ENCODE data around the gene RAG2. TPM values are rescaled to one million over a fixed set of nuclear protein-coding genes. Genes with fewer than 3 reads are reported as not detected.

RAG2 gene
- total and polyA plus RNA-seq, 8 donors = not detected

- Histone ChIP-seq H3K4me1 (peaks cover 4 to 9% (median 5%) of the 10 kb centered on the region in 3 donors), H3K4me3 (no peak overlapping the region), H3K27ac (peak overlapping the region in 1 of 4 donors; percentile 43), H3K9me3 (no peaks in the 10 kb centered on the region), H3K36me3 (no peaks in the 10 kb centered on the region), H3K27me3 (no peaks in the 10 kb centered on the region)
- 76 to 82% methylated on average over 5 of the region's 5 CpGs for WGBS, 2 donors
- peak in 3 of 4 donors; percentile 8 to 27 (median 10) for ATAC-seq
- FAIRE-seq = no peak
- intact Hi-C loops (cut with DNase I) = no loop called here
- TF ChIP-seq, protein P1, sequence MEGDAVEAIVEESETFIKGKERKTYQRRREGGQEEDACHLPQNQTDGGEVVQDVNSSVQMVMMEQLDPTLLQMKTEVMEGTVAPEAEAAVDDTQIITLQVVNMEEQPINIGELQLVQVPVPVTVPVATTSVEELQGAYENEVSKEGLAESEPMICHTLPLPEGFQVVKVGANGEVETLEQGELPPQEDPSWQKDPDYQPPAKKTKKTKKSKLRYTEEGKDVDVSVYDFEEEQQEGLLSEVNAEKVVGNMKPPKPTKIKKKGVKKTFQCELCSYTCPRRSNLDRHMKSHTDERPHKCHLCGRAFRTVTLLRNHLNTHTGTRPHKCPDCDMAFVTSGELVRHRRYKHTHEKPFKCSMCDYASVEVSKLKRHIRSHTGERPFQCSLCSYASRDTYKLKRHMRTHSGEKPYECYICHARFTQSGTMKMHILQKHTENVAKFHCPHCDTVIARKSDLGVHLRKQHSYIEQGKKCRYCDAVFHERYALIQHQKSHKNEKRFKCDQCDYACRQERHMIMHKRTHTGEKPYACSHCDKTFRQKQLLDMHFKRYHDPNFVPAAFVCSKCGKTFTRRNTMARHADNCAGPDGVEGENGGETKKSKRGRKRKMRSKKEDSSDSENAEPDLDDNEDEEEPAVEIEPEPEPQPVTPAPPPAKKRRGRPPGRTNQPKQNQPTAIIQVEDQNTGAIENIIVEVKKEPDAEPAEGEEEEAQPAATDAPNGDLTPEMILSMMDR (IDR thresholded peaks at IDR 0.05) = no peak
- no peak for DNase-seq
Observed at GRCh38 chr11:36628141-36628540, 30.1 kb upstream of the RAG2 start.

- no peak for ATAC-seq
- Histone ChIP-seq H3K27ac (no peak overlapping the region), H3K9me3 (no peaks in the 10 kb centered on the region), H3K4me1 (peaks cover 4 to 9% (median 5%) of the 10 kb centered on the region in 3 donors), H3K27me3 (no peaks in the 10 kb centered on the region), H3K36me3 (no peaks in the 10 kb centered on the region), H3K4me3 (no peak overlapping the region)
- intact Hi-C loops (cut with DNase I) = no loop called here
- 65 to 76% methylated on average over 2 of the region's 2 CpGs for WGBS, 2 donors
- DNase-seq = no peak
- FAIRE-seq = no peak
- TF ChIP-seq, protein P1 (IDR thresholded peaks at IDR 0.05) = no peak
Observed at GRCh38 chr11:36627471-36627870, 29.4 kb upstream of the RAG2 start.

DNA sequence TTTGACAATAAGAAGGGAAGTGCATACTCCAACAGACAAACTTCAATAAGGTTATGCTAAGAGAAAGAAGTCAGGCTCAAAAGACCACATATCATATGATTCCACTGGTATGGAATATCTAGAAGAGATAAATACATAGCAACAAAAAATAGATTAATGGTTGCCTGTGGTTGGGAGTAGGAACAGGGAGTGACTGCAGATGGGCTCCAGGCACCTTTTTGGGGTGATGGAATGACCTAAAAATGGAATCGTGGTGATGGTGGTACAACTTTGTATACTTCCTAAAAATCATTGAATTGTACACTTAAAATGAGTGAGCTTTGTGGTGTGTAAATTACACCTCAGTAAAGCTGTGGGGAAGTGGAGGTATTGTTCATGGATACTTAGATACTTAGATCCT lies 29.0 kb upstream of the RAG2 start:
- Histone ChIP-seq H3K36me3 (no peaks in the 10 kb centered on the region), H3K9me3 (no peaks in the 10 kb centered on the region), H3K4me3 (no peak overlapping the region), H3K27me3 (no peaks in the 10 kb centered on the region), H3K27ac (no peak overlapping the region), H3K4me1 (peaks cover 4 to 9% (median 5%) of the 10 kb centered on the region in 3 donors)
- 93 to 97% methylated on average over 1 of the region's 1 CpG for WGBS, 2 donors
- intact Hi-C loops (cut with DNase I) = no loop called here
- DNase-seq (no peak), FAIRE-seq (no peak), ATAC-seq (no peak)
- TF ChIP-seq, protein P1 (IDR thresholded peaks at IDR 0.05) = no peak

GRCh38 chr11:36623494-36623893 lies 25.5 kb upstream of the RAG2 start:
- TF ChIP-seq, protein P1 (IDR thresholded peaks at IDR 0.05) = no peak
- no peak for FAIRE-seq
- H3K4me1 ChIP-seq = peaks cover 0 to 12% (median 7%) of the 10 kb centered on the region in 3 donors
- H3K27me3 ChIP-seq = no peaks in the 10 kb centered on the region
- WGBS, 2 donors = 90 to 92% methylated on average over 5 of the region's 5 CpGs
- H3K36me3 ChIP-seq = no peaks in the 10 kb centered on the region
- no peaks in the 10 kb centered on the region for H3K9me3 ChIP-seq
- no peak for DNase-seq
- ATAC-seq = no peak
- intact Hi-C loops (cut with DNase I) = loop anchor here in 1 of 3 donors (5.0 kb wide), 1 partner anchor 56 kb away; the partner anchor contains the start of gene RAG1
- H3K4me3 ChIP-seq = no peak overlapping the region
- no peak overlapping the region for H3K27ac ChIP-seq

GRCh38 chr11:36622431-36623136 lies 24.5 kb upstream of the RAG2 start:
- intact Hi-C loops (cut with DNase I) = loop anchor here in 1 of 3 donors (5.0 kb wide), 1 partner anchor 55 kb away; the partner anchor contains the start of gene RAG1
- 71 to 80% methylated on average over 3 of the region's 3 CpGs for WGBS, 2 donors
- H3K36me3 ChIP-seq = no peaks in the 10 kb centered on the region
- H3K4me1 ChIP-seq = peaks cover 0 to 6% (median 0%) of the 10 kb centered on the region in 3 donors
- no peaks in the 10 kb centered on the region for H3K9me3 ChIP-seq
- no peak overlapping the region for H3K27ac ChIP-seq
- H3K4me3 ChIP-seq = no peak overlapping the region
- DNase-seq = no peak
- FAIRE-seq = peak; percentile 90
- no peaks in the 10 kb centered on the region for H3K27me3 ChIP-seq
- TF ChIP-seq, protein P1 (IDR thresholded peaks at IDR 0.05) = no peak
- peak in 3 of 4 donors; percentile 63 to 79 (median 67) for ATAC-seq

All from pancreas (tissue), 10 donors.